NCI-H1436 treated with DMSO at 0.1 percent for 48 hours (cell line): ENCODE results near the gene PRR5.
"Not testable (repeated sequence)": the region's sequence is repeated elsewhere in the genome, so short reads cannot be mapped to it uniquely, and the experiment has no call there.

Experiments used
- DNase-seq: peaks from one replicate; lab custom pipeline; 2025; lab: John Stamatoyannopoulos, UW

The PRR5 gene

GRCh38 chr22:44676066-44676440 lies 26.0 kb upstream of the PRR5 start:
- DNase-seq: not testable (repeated sequence)

DNA sequence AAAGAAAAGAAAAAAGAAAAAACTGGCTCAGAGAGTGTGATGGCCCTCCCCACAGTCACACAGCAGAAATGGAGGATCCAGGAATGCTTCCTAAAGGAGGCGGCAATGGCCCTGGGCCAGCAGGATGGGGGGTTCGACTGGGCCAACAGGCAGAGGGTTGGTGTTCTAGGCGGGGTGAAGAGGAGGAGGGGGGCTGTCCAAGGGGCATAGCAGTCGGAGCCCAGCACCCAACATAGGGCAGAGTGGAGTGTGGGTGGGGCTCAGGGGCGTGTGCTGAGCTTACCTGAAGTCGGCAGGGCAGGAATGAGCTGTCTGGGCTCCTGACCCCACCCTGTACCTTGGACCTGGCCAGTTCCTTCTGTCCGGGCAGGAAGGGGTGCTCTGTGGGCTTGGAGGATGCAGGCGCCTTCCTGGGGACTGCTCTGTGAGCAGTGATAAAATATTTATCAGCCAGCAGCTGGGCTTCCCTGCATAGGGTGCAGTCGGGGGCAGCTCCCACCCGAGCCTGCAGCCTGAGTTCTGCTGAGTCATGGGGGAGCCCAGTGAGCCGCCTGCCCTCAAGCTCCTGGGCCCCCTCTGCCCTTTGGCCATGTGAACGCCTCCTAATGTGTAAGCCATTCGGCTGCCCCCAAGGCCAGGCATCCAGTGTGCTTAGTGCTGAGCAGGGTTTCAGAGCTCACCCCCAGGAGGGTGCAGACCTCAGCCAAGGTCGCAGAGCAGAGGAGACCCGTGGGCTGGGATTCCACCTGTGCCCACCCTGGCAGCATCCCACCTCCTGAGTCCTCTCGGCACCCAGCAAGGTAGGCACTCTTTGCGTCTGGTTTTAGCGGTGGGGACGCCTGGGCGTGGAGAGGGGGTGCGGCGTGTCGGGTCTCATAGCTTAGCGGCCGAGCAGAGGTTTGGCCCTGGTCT lies 25.3 kb upstream of the PRR5 start:
- no peak for DNase-seq

DNA sequence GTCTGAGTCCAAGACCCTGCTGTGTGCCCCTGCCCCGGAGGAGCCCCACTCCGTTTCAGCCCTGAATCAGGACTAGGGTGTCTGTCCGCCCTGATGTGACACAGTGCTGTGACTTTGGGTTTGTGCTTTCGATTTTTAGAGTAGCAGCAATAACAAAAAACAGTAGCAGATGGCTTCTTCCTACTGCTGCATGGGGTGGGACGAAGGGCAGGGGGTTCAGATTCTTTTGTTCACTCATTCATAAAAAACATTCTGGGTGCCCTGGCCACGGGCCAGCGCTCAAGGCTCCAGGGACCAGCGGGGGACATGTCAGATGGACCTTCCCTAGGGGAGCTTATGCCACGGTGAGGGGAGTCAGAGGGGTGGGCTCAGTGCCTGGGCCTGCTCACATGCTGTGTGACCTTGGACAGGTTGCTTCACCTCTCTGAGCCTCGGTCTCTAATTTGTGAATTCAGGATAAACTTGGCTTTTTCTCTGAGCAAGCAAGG lies 24.6 kb upstream of the PRR5 start:
- no peak for DNase-seq

- no peak for DNase-seq
These were observed 24.0 kb upstream of the PRR5 start for GRCh38 chr22:44677871-44678555.

GRCh38 chr22:44678556-44679305 lies 23.3 kb upstream of the PRR5 start:
- DNase-seq: no peak

DNA sequence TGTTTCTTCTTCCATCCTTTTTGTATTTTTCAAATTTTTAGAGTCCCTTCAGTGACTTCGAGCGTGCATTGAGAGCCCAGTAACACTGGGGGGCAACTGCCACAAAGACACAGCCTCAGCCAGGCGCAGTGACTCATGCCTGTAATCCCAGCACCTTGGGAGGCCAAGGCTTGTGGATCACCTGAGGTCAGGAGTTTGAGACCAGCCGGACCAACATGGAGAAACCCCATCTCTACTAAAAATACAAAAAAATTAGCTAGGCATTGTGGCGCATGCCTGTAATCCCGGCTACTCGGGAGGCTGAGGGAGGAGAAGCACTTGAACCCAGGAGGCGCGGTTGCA lies 22.7 kb upstream of the PRR5 start:
- DNase-seq: not testable (repeated sequence)

- no peak for DNase-seq
These were observed 21.9 kb upstream of the PRR5 start for GRCh38 chr22:44680058-44680457.

GRCh38 chr22:44680481-44680894 lies 21.5 kb upstream of the PRR5 start:
- DNase-seq: no peak

GRCh38 chr22:44682556-44683168 lies 19.3 kb upstream of the PRR5 start:
- DNase-seq: no peak

DNA sequence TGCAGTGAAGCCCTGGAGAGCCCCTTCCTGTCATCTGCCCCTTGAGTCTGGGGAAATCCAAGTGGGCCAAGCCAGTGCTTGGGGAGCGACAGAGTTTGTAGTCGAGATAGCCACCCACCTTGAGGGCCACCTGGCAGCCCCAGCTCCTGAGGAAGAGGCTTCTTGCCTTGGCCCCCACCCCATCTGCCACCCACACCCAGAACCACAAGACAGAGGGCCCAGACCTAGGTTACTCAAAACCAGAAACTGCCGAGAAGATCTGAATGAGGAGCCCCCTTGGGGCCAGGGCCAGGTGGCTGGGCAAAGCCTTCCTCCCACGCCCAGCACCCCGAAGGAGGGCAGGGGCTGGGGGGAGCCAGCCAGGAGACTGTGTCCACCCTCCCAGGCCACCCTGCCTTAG lies 18.8 kb upstream of the PRR5 start:
- no peak for DNase-seq

GRCh38 chr22:44683881-44684280 lies 18.1 kb upstream of the PRR5 start:
- DNase-seq: no peak

DNA sequence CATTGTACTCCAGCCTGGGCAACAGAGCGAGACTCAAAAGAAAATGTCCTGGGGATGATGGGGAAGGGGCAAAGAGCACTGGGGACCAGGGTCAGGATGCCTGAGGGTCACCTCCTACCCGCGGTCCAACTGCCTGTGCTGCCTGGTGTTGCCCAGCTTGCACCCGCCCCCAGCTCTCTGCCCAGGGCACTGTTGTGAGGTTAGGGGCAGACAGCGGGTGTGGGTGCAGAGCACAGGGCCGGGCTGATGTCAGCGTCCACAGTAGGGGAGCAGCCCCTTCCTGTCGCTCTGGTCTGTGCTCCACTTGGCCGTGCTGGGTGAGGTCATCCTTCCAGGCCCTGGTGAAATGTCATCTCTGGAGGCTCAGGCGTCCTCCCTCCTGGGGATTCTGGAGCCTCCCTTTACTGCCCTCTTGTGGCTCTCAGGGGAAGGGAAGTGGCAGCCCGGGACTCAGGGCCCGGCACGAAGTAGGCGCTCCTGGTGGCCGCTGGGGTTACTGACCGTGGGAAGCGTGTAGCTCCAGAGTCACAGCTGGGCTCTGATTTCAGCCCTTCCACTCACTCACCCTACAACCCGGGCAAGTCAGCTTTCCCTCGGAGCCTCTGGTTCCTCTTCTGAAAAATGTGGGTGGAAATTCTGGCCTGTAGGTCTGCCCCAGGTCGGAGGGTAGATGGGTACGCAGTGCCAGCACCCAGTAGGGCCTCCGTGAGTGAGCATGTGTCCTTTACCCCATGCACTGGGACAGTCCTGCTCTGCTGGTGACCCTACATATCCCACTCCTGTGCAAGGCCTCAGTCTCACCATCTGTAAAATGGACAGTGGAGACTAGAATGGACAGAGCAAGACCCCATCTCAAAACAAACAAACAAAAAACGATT lies 17.3 kb upstream of the PRR5 start:
- peak; percentile 42 for DNase-seq

- DNase-seq: no peak
These were observed 16.5 kb upstream of the PRR5 start for GRCh38 chr22:44685384-44686056.

- DNase-seq: no peak
These were observed 15.0 kb upstream of the PRR5 start for GRCh38 chr22:44686873-44687600.

DNA sequence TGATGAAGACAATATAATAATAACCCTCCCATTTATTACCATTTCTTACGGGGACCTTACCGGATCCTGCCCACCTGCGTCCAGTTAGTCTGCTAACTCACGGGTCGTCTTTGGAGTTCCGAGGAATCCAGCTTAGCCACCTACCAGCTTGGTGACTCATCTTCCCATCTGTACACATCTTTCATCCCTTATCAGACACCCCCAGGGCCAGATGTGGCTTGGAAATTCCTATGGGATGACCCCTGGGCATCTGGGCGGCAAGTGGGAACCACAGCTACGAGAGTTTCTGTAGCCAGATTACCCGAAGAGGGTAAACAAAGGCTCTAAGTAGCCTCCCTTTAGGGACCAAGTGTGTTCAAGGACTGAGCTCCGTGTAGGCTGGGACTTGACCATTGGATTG lies 12.8 kb upstream of the PRR5 start:
- DNase-seq: no peak

- no peak for DNase-seq
These were observed 12.0 kb upstream of the PRR5 start for GRCh38 chr22:44689915-44690524.

GRCh38 chr22:44691796-44692661 lies 10.0 kb upstream of the PRR5 start:
- no peak for DNase-seq

DNA sequence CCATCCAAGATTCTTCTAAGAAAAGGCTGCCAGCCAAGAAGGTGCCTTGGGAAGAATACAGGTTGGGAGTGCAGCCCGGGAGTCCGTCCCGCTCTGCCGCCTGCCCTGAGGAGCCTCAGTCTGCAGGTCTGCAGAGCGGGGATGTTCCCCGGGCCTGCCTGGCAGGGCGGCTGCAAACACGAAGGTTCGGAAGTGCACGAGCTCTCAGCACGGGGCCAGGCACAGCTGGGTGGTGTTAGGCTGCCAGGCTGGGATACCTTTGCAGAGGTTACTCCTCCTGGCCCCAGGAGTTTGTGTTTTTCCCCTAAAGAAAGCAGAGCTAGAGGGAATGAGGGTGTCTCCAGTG lies 9.4 kb upstream of the PRR5 start:
- DNase-seq: no peak

GRCh38 chr22:44693145-44693544 lies 8.9 kb upstream of the PRR5 start:
- DNase-seq: no peak
